Transverse colon (tissue), 3 donors: ENCODE measurements around the gene BRCA2.

Experiments used
- CTCF ChIP-seq, 5 experiments: fragments of 200-600 bp in 3 of 5; fragments of 450-650 bp in 2 of 5; sonication (generic) in 3 of 5; IDR thresholded peaks; 1 replicate in 2 of 5; 2 replicates in 3 of 5; pipeline ENCODE4 v1.5.1; 2016 to 2017; ENCODE audit warnings: antibody characterized with exemption in 5 of 5, inconsistent platforms in 3 of 5, mild to moderate bottlenecking in 2 of 5, moderate library complexity in 1 of 5
- POLR2A ChIP-seq: fragments of 450-650 bp; IDR thresholded peaks from one replicate; pipeline ENCODE4 v1.6.1; 2016; ENCODE audit warnings: antibody characterized with exemption, mild to moderate bottlenecking, moderate library complexity

- TF ChIP-seq CTCF (IDR thresholded peaks at IDR 0.05) (no peak), POLR2A (no peak)
Observed at GRCh38 chr13:32390048-32390447, 74.7 kb downstream of the BRCA2 start.
